Endothelial cell of umbilical vein (primary cell): ENCODE results near the gene C22orf39. TPM values are rescaled to one million over a fixed set of nuclear protein-coding genes. Genes with fewer than 3 reads are reported as not detected.

Source experiments
- BruUV-seq: library from RNA; stranded (reverse); fragments of 400-500 nt; replicated peaks from 2 replicates; lab custom pipeline; 2021; lab: Mats Ljungman, UMichigan
- CTCF ChIA-PET: fragments of 300-600, 350-600 bp; sonication (Branson Sonifier 250); formaldehyde crosslinking; loops from one replicate; lab custom pipeline; 2021; ENCODE audit warnings: antibody characterized with exemption, inconsistent platforms; lab: Charles Lee
- POLR2A ChIA-PET: fragments of 300-600, 350-600 bp; sonication (Branson Sonifier 250); formaldehyde crosslinking; loops from one replicate; lab custom pipeline; 2021; ENCODE audit warnings: antibody characterized with exemption, inconsistent platforms; lab: Charles Lee
- DNase-seq: peaks from one replicate; pipeline ENCODE4 v3.0.0-alpha.2; 2011; ENCODE audit warnings: low read depth, low spot score
- FAIRE-seq: peaks from 2 replicates; lab custom pipeline; 2011; peaks lifted over from hg19 to GRCh38; lab: Jason Lieb, UNC
- H2AFZ ChIP-seq: 2 replicates; pipeline ENCODE4 v1.6.0; 2012; ENCODE audit warnings: low read depth, low read length, control low read depth, inconsistent platforms
- H3K27ac ChIP-seq: 2 replicates; pipeline ENCODE4 v1.5.1; 2011; ENCODE audit warnings: low read depth, mild to moderate bottlenecking, control low read depth, low read length, moderate library complexity; ENCODE audit not compliant: insufficient read depth
- H3K27me3 ChIP-seq, 2 experiments: 2 replicates each; pipeline versions ENCODE4 v1.6.0 to v1.6.1; 2011; ENCODE audit warnings: low read length in 2 of 2, mixed read lengths in 1 of 2; ENCODE audit not compliant: control insufficient read depth in 2 of 2, insufficient read depth in 2 of 2
- H3K36me3 ChIP-seq, 2 experiments: 2 replicates in 1 of 2; 3 replicates in 1 of 2; pipeline ENCODE4 v1.5.1; 2011; ENCODE audit warnings: low read length in 2 of 2, mild to moderate bottlenecking in 1 of 2, moderate library complexity in 1 of 2; ENCODE audit not compliant: control insufficient read depth in 2 of 2, insufficient read depth in 2 of 2; ENCODE audit errors: extremely low read depth in 1 of 2
- H3K4me1 ChIP-seq: 3 replicates; pipeline ENCODE4 v1.5.1; 2011; ENCODE audit warnings: mild to moderate bottlenecking, low read length; ENCODE audit not compliant: control insufficient read depth, insufficient read depth; ENCODE audit errors: extremely low read depth
- H3K4me2 ChIP-seq: 2 replicates; pipeline ENCODE4 v1.6.1; 2011; ENCODE audit warnings: low read length, control low read depth, mixed read lengths; ENCODE audit not compliant: insufficient read depth
- H3K4me3 ChIP-seq, 3 experiments: fragments of 200-600 bp in 1 of 3; sonication (generic), shearing (Covaris generic) in 1 of 3; replicated peaks in 1 of 3; 2 replicates each; pipeline ENCODE4 v1.5.1; 2011 to 2016; ENCODE audit warnings: control low read depth in 3 of 3, low read length in 3 of 3, mild to moderate bottlenecking in 2 of 3, inconsistent platforms in 1 of 3, low read depth in 1 of 3, moderate library complexity in 1 of 3; ENCODE audit not compliant: insufficient read depth in 1 of 3
- H3K79me2 ChIP-seq: 2 replicates; pipeline ENCODE4 v1.6.0; 2012; ENCODE audit warnings: low read length, inconsistent platforms; ENCODE audit not compliant: control insufficient read depth, insufficient read depth
- H3K9ac ChIP-seq: replicated peaks from 2 replicates; pipeline ENCODE3; 2011; ENCODE audit warnings: low read length, control low read depth; ENCODE audit not compliant: insufficient read depth; ENCODE audit errors: extremely low read depth
- H3K9me1 ChIP-seq: replicated peaks from 3 replicates; pipeline ENCODE4 v1.6.0; 2011; ENCODE audit warnings: mild to moderate bottlenecking, low read length; ENCODE audit not compliant: control insufficient read depth, insufficient read depth; ENCODE audit errors: extremely low read depth
- H3K9me3 ChIP-seq: replicated peaks from 2 replicates; pipeline ENCODE4 v1.5.1; 2012; ENCODE audit warnings: low read length, inconsistent platforms; ENCODE audit not compliant: control insufficient read depth, insufficient read depth
- H4K20me1 ChIP-seq: replicated peaks from 2 replicates; pipeline ENCODE3; 2011; ENCODE audit warnings: mild to moderate bottlenecking, low read length; ENCODE audit not compliant: control insufficient read depth, insufficient read depth; ENCODE audit errors: extremely low read depth
- CTCF ChIP-seq, 2 donors: IDR thresholded peaks; 1 replicate in 1 of 2; 2 replicates in 1 of 2; pipeline ENCODE4 v1.5.1; 2011; ENCODE audit warnings: low read length in 2 of 2, mild to moderate bottlenecking in 2 of 2, moderate library complexity in 2 of 2, control low read depth in 1 of 2, inconsistent platforms in 1 of 2, low read depth in 1 of 2; ENCODE audit not compliant: insufficient read depth in 1 of 2; ENCODE audit errors: extremely low read depth in 1 of 2
- EZH2 ChIP-seq: IDR thresholded peaks from 2 replicates; pipeline ENCODE4 v1.6.1; 2012; ENCODE audit warnings: borderline replicate concordance, low read depth, mild to moderate bottlenecking, moderate library complexity, low read length, inconsistent platforms; ENCODE audit not compliant: severe bottlenecking
- FOS ChIP-seq: IDR thresholded peaks from 2 replicates; pipeline ENCODE4 v1.6.1; 2011; ENCODE audit warnings: mild to moderate bottlenecking, low read length, moderate library complexity, borderline replicate concordance; ENCODE audit not compliant: insufficient read depth
- GATA2 ChIP-seq: IDR thresholded peaks from 2 replicates; pipeline ENCODE4 v1.7.0; 2011; ENCODE audit warnings: low read depth, mild to moderate bottlenecking, moderate library complexity, mixed read lengths, low read length; ENCODE audit not compliant: insufficient read length, insufficient read depth
- JUN ChIP-seq: IDR thresholded peaks from 2 replicates; pipeline ENCODE4 v1.6.1; 2011; ENCODE audit warnings: borderline replicate concordance, low read depth; ENCODE audit not compliant: insufficient read length, insufficient read depth
- MYC ChIP-seq: IDR thresholded peaks from one replicate; pipeline ENCODE4 v1.6.1; 2011; ENCODE audit warnings: mild to moderate bottlenecking, low read depth, low read length
- POLR2A ChIP-seq: IDR thresholded peaks from 2 replicates; pipeline ENCODE4 v1.6.1; 2012; ENCODE audit warnings: low read depth, mild to moderate bottlenecking, control low read depth, low read length
- POLR2AphosphoS5 ChIP-seq: IDR thresholded peaks from 2 replicates; pipeline ENCODE4 v1.6.1; 2012; ENCODE audit warnings: low read depth, mild to moderate bottlenecking, control low read depth, low read length, moderate library complexity; ENCODE audit not compliant: insufficient read depth
- dilution Hi-C: fragments of 300-500 bp; cut with MboI; formaldehyde crosslinking; loops from one replicate; pipeline ENCODE4 v1.15.0; 2019; ENCODE audit warnings: low sequenced_read_pairs; ENCODE audit not compliant: extremely low pct_ligation_motif_present
- intact Hi-C: fragments of 100-400 bp; cut with micrococcal nuclease; formaldehyde crosslinking; loops from one replicate; pipeline ENCODE4 v1.10.0; 2022
- polyA plus RNA-seq, 4 experiments: library from polyadenylated mRNA; depleted of rRNA in 3 of 4; stranded (reverse) in 3 of 4; unstranded in 1 of 4; fragments of >200 nt; gene quantifications; 2 replicates each; pipeline versions ENCODE4 v1.2.1 to v1.2.3, GENCODE V29; 2011 to 2012; ENCODE audit warnings: missing spikeins in 1 of 4
- total RNA-seq: library from RNA; stranded (reverse); gene quantifications from 2 replicates; pipeline ENCODE4 v1.2.3, GENCODE V29; 2021
- TF ChIP-seq, protein P1 (sequence below): IDR thresholded peaks from 2 replicates; pipeline ENCODE4 v1.6.1; 2011; ENCODE audit not compliant: insufficient read depth, insufficient read length

C22orf39 gene
- total and polyA plus RNA-seq, 2 donors (not counting 3 experiments of a cell fraction or from before 2014, with no cell fraction given), result 26.1 to 28.0 TPM

- H3K4me3 ChIP-seq, result no peak overlapping the region
- H3K79me2 ChIP-seq, result peaks cover 92% of the 10 kb centered on the region
- FAIRE-seq (no peak), DNase-seq (no peak)
- H3K27me3 ChIP-seq, result no peaks in the 10 kb centered on the region
- POLR2A ChIA-PET, result no interaction called here
- no peak overlapping the region for H3K4me2 ChIP-seq
- peaks cover 8% of the 10 kb centered on the region for H3K4me1 ChIP-seq
- H3K9me3 ChIP-seq, result no peaks in the 10 kb centered on the region
- H3K9ac ChIP-seq, result no peak overlapping the region
- no peaks in the 10 kb centered on the region for H3K9me1 ChIP-seq
- CTCF ChIA-PET, result no interaction called here
- TF ChIP-seq GATA2 (no peak), EZH2 (no peak), JUN (no peak), MYC (no peak)
- TF ChIP-seq, protein P1, sequence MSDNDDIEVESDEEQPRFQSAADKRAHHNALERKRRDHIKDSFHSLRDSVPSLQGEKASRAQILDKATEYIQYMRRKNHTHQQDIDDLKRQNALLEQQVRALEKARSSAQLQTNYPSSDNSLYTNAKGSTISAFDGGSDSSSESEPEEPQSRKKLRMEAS, result no peak
- no peaks in the 10 kb centered on the region for H4K20me1 ChIP-seq
- H2AFZ ChIP-seq, result no peak overlapping the region
- no peaks in the 10 kb centered on the region for H3K36me3 ChIP-seq
- dilution Hi-C loops, result no loop called here
- no TSS peak for BruUV-seq
- no peak overlapping the region for H3K27ac ChIP-seq
- intact Hi-C loops, result no loop called here
Observed at GRCh38 chr22:19419464-19420178, 27.9 kb downstream of the C22orf39 start.

DNA sequence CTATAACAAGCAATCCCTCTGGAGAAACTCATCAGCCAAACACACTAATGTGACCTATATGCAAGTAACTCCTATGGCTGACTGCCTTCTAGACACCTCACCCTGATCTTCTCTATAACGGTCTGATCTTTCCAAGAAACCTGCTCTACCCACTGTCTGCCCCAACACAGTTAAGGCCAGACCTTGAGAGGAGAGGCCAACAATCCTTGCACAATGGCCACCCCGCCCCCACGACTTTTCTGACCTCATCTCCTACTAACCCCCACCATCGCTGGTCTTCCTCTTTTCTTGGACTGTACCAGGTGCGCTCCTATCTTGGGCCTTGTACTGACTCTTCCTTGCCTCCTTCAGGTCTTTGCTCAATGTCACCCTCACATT is 28.4 kb downstream of the C22orf39 start:
- Histone ChIP-seq H3K27ac (no peak overlapping the region), H3K9me3 (no peaks in the 10 kb centered on the region), H4K20me1 (no peaks in the 10 kb centered on the region), H3K9me1 (no peaks in the 10 kb centered on the region), H3K4me2 (no peak overlapping the region), H3K27me3 (no peaks in the 10 kb centered on the region), H2AFZ (no peak overlapping the region), H3K79me2 (peaks cover 92% of the 10 kb centered on the region), H3K4me1 (peaks cover 8% of the 10 kb centered on the region), H3K9ac (no peak overlapping the region), H3K36me3 (no peaks in the 10 kb centered on the region), H3K4me3 (no peak overlapping the region)
- POLR2A ChIA-PET, result no interaction called here
- intact Hi-C loops (no loop called here), dilution Hi-C loops (no loop called here)
- no peak for DNase-seq
- no peak for FAIRE-seq
- TF ChIP-seq MYC, result no peak
- TF ChIP-seq POLR2AphosphoS5, result no peak
- TF ChIP-seq, protein P1, result no peak
- TF ChIP-seq JUN, result no peak
- no peak for TF ChIP-seq FOS
- TF ChIP-seq GATA2, result no peak
- no peak for TF ChIP-seq POLR2A
- no peak for TF ChIP-seq CTCF (IDR thresholded peaks at IDR 0.05; ENCODE audit: extremely low read depth in 1 of 2, insufficient read depth in 1 of 2, low read depth in 1 of 2, low read length in 2 of 2)
- CTCF ChIA-PET, result no interaction called here
- BruUV-seq, result no TSS peak
